ENCODE data around the gene MICAL3. TPM values are rescaled to one million over a fixed set of nuclear protein-coding genes. Genes with fewer than 3 reads are reported as not detected.

The MICAL3 gene
- total and polyA plus RNA-seq, 2 donors from 2014 or later, result 5.0 to 99.4 TPM

DNA sequence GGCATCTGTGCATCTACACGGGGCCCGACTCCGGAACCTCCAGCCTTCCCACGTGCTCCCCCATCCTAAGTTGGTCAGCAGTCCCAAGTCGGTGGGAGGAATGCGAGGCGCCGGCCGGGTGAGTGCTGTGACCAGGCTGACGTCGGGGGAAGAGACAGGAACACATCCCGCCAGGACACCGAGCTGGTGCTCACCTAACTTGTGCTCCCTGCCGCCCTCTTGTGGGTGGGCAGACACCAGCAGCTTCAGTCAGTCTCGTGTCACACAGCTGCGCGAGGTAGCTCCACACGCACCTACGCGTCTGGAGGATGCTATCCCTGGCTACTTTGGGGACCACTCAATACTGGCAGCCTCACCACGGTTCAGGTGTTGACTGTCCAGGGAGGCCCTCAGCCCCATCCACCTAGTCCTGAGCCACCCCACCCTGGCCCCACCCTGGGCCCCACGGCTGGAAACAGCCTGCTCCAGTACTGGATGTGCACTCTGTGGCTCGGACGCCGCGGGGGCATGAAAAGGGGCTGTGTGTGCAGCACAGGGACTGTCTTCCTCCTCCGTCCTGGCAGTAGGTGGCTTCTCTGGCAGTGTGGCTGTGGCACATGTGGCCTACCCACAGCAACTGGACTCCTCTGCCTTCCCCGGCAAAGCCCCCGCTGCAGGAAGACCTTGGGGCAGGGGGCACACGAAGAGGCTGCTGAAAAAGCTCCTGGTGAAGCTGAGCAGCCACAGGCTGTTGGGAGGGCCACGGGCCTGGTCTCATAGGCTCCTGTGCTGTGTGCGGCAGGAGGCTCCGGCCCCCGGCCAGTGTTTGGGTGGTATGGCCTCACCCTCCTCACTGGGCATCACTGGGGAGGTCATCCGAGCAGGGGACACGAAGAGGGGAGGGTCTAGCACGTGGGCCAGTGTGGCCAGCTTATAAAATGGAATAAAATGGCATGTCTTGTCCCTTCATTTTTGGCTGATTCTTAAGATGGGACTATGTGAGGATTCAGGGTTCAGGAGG is 238.9 kb downstream of the MICAL3 start:
- intact Hi-C loops (cut with DNase I), result no loop called here
- DNase-seq (no peak), FAIRE-seq (no peak)
- H3K27ac ChIP-seq (ENCODE audit: low read depth in 2 of 2, low read length in 2 of 2), result no peak overlapping the region
- no peak overlapping the region for H3K9ac ChIP-seq (ENCODE audit: low read length in 3 of 3)
- H3K9me3 ChIP-seq (ENCODE audit: control insufficient read depth in 2 of 3, insufficient read depth in 1 of 3, low read length in 3 of 3), result no peaks in the 10 kb centered on the region
- H3K4me1 ChIP-seq (ENCODE audit: control insufficient read depth in 2 of 3, insufficient read depth in 2 of 3, low read depth in 1 of 3, low read length in 3 of 3), result no peaks in the 10 kb centered on the region
- H3K27me3 ChIP-seq (ENCODE audit: control insufficient read depth, insufficient read depth, low read length), result no peaks in the 10 kb centered on the region
- no peak overlapping the region for H3K4me3 ChIP-seq (ENCODE audit: low read length in 3 of 3)
- TF ChIP-seq, protein P1, sequence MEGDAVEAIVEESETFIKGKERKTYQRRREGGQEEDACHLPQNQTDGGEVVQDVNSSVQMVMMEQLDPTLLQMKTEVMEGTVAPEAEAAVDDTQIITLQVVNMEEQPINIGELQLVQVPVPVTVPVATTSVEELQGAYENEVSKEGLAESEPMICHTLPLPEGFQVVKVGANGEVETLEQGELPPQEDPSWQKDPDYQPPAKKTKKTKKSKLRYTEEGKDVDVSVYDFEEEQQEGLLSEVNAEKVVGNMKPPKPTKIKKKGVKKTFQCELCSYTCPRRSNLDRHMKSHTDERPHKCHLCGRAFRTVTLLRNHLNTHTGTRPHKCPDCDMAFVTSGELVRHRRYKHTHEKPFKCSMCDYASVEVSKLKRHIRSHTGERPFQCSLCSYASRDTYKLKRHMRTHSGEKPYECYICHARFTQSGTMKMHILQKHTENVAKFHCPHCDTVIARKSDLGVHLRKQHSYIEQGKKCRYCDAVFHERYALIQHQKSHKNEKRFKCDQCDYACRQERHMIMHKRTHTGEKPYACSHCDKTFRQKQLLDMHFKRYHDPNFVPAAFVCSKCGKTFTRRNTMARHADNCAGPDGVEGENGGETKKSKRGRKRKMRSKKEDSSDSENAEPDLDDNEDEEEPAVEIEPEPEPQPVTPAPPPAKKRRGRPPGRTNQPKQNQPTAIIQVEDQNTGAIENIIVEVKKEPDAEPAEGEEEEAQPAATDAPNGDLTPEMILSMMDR (IDR thresholded peaks at IDR 0.05; ENCODE audit: borderline replicate concordance, extremely low read depth, insufficient read depth), result peak; percentile 51
- peaks cover 0 to 2% (median 2%) of the 10 kb centered on the region in 3 donors for H3K36me3 ChIP-seq (ENCODE audit: control insufficient read depth in 2 of 3, insufficient read depth in 3 of 3, low read length in 3 of 3)

GRCh38 chr22:17784776-17785175 is 239.6 kb downstream of the MICAL3 start:
- no peak for DNase-seq
- no peaks in the 10 kb centered on the region for H3K4me1 ChIP-seq (ENCODE audit: control insufficient read depth in 2 of 3, insufficient read depth in 2 of 3, low read depth in 1 of 3, low read length in 3 of 3)
- H3K36me3 ChIP-seq (ENCODE audit: control insufficient read depth in 2 of 3, insufficient read depth in 3 of 3, low read length in 3 of 3), result peaks cover 0 to under 1% (median 0%) of the 10 kb centered on the region in 3 donors
- no peaks in the 10 kb centered on the region for H3K27me3 ChIP-seq (ENCODE audit: control insufficient read depth, insufficient read depth, low read length)
- no peaks in the 10 kb centered on the region for H3K9me3 ChIP-seq (ENCODE audit: control insufficient read depth in 2 of 3, insufficient read depth in 1 of 3, low read length in 3 of 3)
- FAIRE-seq, result no peak
- intact Hi-C loops (cut with DNase I), result no loop called here
- TF ChIP-seq, protein P1 (IDR thresholded peaks at IDR 0.05; ENCODE audit: borderline replicate concordance, extremely low read depth, insufficient read depth), result no peak
- no peak overlapping the region for H3K27ac ChIP-seq (ENCODE audit: low read depth in 2 of 2, low read length in 2 of 2)
- no peak overlapping the region for H3K9ac ChIP-seq (ENCODE audit: low read length in 3 of 3)
- H3K4me3 ChIP-seq (ENCODE audit: low read length in 3 of 3), result no peak overlapping the region

DNA sequence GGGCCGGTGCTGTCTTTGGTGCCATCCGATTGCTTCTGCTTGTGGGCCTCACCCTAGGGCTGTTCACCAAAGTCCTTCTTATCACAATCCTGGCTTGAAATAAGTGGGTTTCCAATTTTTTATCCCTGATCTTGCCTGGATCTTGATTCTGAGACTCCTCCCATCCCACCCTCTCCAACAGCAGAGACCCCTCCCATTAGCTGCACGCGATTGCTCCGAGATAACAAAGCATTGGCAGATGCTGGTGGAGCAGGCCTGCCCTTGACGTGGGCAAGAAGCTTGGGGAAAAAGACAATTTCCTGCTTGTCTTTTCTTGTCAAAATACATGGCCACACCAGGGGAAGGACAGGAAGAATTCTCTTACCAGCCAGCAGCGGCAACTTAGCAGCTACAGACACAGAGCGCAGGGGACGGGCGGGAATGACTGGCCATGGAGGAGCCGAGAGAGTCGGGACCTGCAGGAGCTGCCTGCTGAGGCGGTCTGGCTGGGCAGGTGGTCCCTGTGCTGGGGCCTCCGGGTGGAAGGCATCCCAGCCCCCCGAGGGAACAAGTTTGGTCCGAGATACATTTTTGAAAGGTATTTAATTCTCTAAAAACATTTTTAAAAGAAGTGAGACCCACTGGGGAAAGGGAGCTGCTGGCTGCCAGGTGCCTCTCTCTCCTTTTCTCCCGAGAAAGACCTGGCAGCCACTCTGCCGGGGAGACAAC is 240.4 kb downstream of the MICAL3 start:
- Histone ChIP-seq H3K27ac (ENCODE audit: low read depth in 2 of 2, low read length in 2 of 2) (no peak overlapping the region), H3K27me3 (ENCODE audit: control insufficient read depth, insufficient read depth, low read length) (no peaks in the 10 kb centered on the region), H3K9me3 (ENCODE audit: control insufficient read depth in 2 of 3, insufficient read depth in 1 of 3, low read length in 3 of 3) (no peaks in the 10 kb centered on the region), H3K4me3 (ENCODE audit: low read length in 3 of 3) (no peak overlapping the region), H3K36me3 (ENCODE audit: control insufficient read depth in 2 of 3, insufficient read depth in 3 of 3, low read length in 3 of 3) (no peaks in the 10 kb centered on the region), H3K9ac (ENCODE audit: low read length in 3 of 3) (no peak overlapping the region), H3K4me1 (ENCODE audit: control insufficient read depth in 2 of 3, insufficient read depth in 2 of 3, low read depth in 1 of 3, low read length in 3 of 3) (no peaks in the 10 kb centered on the region)
- intact Hi-C loops (cut with DNase I), result no loop called here
- DNase-seq (no peak), FAIRE-seq (no peak)
- TF ChIP-seq, protein P1 (IDR thresholded peaks at IDR 0.05; ENCODE audit: borderline replicate concordance, extremely low read depth, insufficient read depth), result no peak
